ENCODE data around the gene CCDC24. TPM values are rescaled to one million over a fixed set of nuclear protein-coding genes. Genes with fewer than 3 reads are reported as not detected.

Gene CCDC24
- total RNA-seq, 4 donors from 2014 or later, result 0.73 to 2.9 (median 1.2) TPM

- DNase-seq (no peak), ATAC-seq (no peak)
- in situ Hi-C loops (cut with MboI; ENCODE audit: low sequenced_read_pairs in 4 of 4), result no loop called here
- Histone ChIP-seq H3K36me3 (peaks cover 0 to 12% of the 10 kb centered on the region in 2 donors), H3K27me3 (no peaks in the 10 kb centered on the region), H3K27ac (no peak overlapping the region), H3K4me3 (no peak overlapping the region), H3K4me1 (peaks cover 0 to 9% of the 10 kb centered on the region in 2 donors), H3K9me3 (no peaks in the 10 kb centered on the region)
- intact Hi-C loops (cut with DNase I; ENCODE audit: low total_unique reads), result no loop called here
- TF ChIP-seq POLR2A (IDR thresholded peaks at IDR 0.05), result no peak
Measured at GRCh38 chr1:43986712-43987111, 4.7 kb upstream of the CCDC24 start.

- Histone ChIP-seq H3K9me3 (no peaks in the 10 kb centered on the region), H3K27ac (no peak overlapping the region), H3K36me3 (peaks cover 0 to 12% of the 10 kb centered on the region in 2 donors), H3K4me3 (no peak overlapping the region), H3K27me3 (no peaks in the 10 kb centered on the region), H3K4me1 (peaks cover 0 to 15% of the 10 kb centered on the region in 2 donors)
- in situ Hi-C loops (cut with MboI; ENCODE audit: low sequenced_read_pairs in 4 of 4) (no loop called here), intact Hi-C loops (cut with DNase I; ENCODE audit: low total_unique reads) (no loop called here)
- ATAC-seq (no peak), DNase-seq (no peak)
- TF ChIP-seq CTCF (IDR thresholded peaks at IDR 0.05 in 4 of 5, conservative IDR thresholded peaks at IDR 0.05 in 1 of 5) (no peak), POLR2A (IDR thresholded peaks at IDR 0.05) (no peak)
Measured at GRCh38 chr1:43987159-43987902, 4.1 kb upstream of the CCDC24 start.

GRCh38 chr1:43990271-43991199 lies 864 bp upstream of the CCDC24 start:
- DNase-seq (no peak), ATAC-seq (no peak)
- no peaks in the 10 kb centered on the region for H3K27me3 ChIP-seq
- H3K9me3 ChIP-seq, result no peaks in the 10 kb centered on the region
- peaks cover 0 to 17% of the 10 kb centered on the region in 2 donors for H3K4me1 ChIP-seq
- H3K27ac ChIP-seq, result peak overlapping the region; percentile 71 to 83 (median 76)
- H3K36me3 ChIP-seq, result no peaks in the 10 kb centered on the region
- TF ChIP-seq POLR2A (IDR thresholded peaks at IDR 0.05) (no peak), CTCF (IDR thresholded peaks at IDR 0.05 in 4 of 5, conservative IDR thresholded peaks at IDR 0.05 in 1 of 5) (no peak)
- in situ Hi-C loops (cut with MboI; ENCODE audit: low sequenced_read_pairs in 4 of 4) (loop anchor here in 1 of 4 donors (10.0 kb wide), 1 partner anchor 54 kb away; no protein-coding TSS in a partner anchor), intact Hi-C loops (cut with DNase I; ENCODE audit: low total_unique reads) (loop anchor here (1.0 to 5.0 kb wide), 2 partner anchors 10 to 42 kb away; partner anchors contain the start of gene SLC6A9)
- H3K4me3 ChIP-seq, result peak overlapping the region; percentile 63 to 95 (median 70)

- no peaks in the 10 kb centered on the region for H3K27me3 ChIP-seq
- intact Hi-C loops (cut with DNase I; ENCODE audit: low total_unique reads), result loop anchor here (1.0 to 5.0 kb wide), 2 partner anchors 11 to 41 kb away; partner anchors contain the start of gene SLC6A9
- H3K27ac ChIP-seq, result peak overlapping the region; percentile 71 to 83 (median 76)
- ATAC-seq (peak; percentile 37 to 54), DNase-seq (no peak)
- H3K4me3 ChIP-seq, result peak overlapping the region; percentile 63 to 95 (median 70)
- H3K36me3 ChIP-seq, result no peaks in the 10 kb centered on the region
- H3K4me1 ChIP-seq, result peaks cover 0 to 17% of the 10 kb centered on the region in 2 donors
- no peaks in the 10 kb centered on the region for H3K9me3 ChIP-seq
- in situ Hi-C loops (cut with MboI; ENCODE audit: low sequenced_read_pairs in 4 of 4), result loop anchor here in 1 of 4 donors (10.0 kb wide), 1 partner anchor 54 kb away; no protein-coding TSS in a partner anchor
- no peak for TF ChIP-seq POLR2A (IDR thresholded peaks at IDR 0.05)
- TF ChIP-seq CTCF (IDR thresholded peaks at IDR 0.05 in 4 of 5, conservative IDR thresholded peaks at IDR 0.05 in 1 of 5), result no peak
Measured at GRCh38 chr1:43991200-43991475, 261 bp upstream of the CCDC24 start.

Data from gastrocnemius medialis (tissue), 4 donors.